ENCODE data around the gene ICAM3. TPM values are rescaled to one million over a fixed set of nuclear protein-coding genes. Genes with fewer than 3 reads are reported as not detected.

The ICAM3 gene
- total RNA-seq, 1 donor from 2014 or later = 10.0 TPM

DNA sequence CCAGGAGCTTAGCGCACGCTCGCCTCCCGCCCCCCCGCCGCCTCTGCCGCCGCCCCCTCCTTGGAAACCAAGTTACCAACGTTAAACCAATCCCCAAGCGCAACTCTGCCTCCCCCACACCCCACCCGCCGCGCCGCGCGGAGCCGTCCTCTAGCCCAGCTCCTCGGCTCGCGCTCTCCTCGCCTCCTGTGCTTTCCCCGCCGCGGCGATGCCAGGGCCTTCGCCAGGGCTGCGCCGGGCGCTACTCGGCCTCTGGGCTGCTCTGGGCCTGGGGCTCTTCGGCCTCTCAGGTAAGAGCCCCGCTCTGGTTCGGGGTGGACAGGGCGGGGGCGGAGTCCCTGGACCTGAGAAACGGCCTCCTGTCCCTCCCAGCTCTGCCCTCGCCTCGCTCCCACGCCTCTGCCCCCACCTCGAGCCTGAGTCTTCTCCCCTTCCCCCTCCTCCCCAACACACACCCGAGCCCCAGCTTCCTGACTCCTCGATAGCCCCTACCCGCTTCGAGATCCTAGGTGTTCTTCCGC lies 49.5 kb downstream of the ICAM3 start, which contains the start of gene ICAM5:
ICAM5 (plus strand) TSS at position 117 of the 521 bp plus-strand sequence; CDS start at position 209, 92 bp downstream.
- peaks cover 22% of the 10 kb centered on the region for H3K4me1 Mint-ChIP-seq
- no peaks in the 10 kb centered on the region for H3K9me3 Mint-ChIP-seq
- TF ChIP-seq, protein P1, sequence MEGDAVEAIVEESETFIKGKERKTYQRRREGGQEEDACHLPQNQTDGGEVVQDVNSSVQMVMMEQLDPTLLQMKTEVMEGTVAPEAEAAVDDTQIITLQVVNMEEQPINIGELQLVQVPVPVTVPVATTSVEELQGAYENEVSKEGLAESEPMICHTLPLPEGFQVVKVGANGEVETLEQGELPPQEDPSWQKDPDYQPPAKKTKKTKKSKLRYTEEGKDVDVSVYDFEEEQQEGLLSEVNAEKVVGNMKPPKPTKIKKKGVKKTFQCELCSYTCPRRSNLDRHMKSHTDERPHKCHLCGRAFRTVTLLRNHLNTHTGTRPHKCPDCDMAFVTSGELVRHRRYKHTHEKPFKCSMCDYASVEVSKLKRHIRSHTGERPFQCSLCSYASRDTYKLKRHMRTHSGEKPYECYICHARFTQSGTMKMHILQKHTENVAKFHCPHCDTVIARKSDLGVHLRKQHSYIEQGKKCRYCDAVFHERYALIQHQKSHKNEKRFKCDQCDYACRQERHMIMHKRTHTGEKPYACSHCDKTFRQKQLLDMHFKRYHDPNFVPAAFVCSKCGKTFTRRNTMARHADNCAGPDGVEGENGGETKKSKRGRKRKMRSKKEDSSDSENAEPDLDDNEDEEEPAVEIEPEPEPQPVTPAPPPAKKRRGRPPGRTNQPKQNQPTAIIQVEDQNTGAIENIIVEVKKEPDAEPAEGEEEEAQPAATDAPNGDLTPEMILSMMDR (conservative IDR thresholded peaks at IDR 0.05) = no peak
- peaks cover 100% of the 10 kb centered on the region for H3K27me3 Mint-ChIP-seq (ENCODE audit: low read depth)
- H3K36me3 Mint-ChIP-seq (ENCODE audit: low read depth) = no peaks in the 10 kb centered on the region
- peak within 1 kb of the TSS; percentile 81 for H3K4me3 Mint-ChIP-seq
- no peak within 1 kb of the TSS for H3K27ac Mint-ChIP-seq (ENCODE audit: unreplicated experiment)
- DNase-seq (ENCODE audit: low read depth, low spot score) = no peak

DNA sequence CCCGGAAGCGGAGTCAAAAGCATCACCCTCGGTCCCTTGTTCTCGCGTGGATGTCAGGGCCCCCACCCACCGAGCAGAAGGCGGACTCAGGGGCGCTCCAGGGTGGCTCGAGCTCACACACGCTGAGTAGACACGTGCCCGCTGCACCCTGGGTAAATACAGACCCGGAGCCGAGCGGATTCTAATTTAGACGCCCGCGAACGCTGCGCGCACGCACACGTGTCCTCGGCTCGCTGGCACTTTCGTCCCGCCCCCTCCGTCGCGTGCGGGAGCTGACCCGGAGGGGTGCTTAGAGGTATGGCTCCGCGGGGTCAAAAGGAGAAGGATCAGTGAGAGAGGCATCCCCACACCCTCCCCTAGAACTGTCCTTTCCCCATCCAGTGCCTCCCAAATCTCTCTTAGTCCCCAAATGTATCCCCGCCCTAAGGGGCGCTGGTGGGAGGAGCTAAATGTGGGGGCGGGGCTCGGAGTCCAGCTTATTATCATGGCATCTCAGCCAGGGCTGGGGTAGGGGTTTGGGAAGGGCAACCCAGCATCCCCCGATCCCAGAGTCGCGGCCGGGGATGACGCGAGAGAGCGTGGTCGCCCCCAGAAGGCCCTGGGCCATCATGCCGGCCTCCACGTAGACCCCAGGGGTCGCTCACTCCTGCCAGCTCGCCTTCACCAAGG lies 50.1 kb downstream of the ICAM3 start:
- Mint-ChIP-seq H3K27me3 (ENCODE audit: low read depth) (peaks cover 99% of the 10 kb centered on the region), H3K27ac (ENCODE audit: unreplicated experiment) (no peak overlapping the region), H3K9me3 (no peaks in the 10 kb centered on the region), H3K36me3 (ENCODE audit: low read depth) (no peaks in the 10 kb centered on the region), H3K4me3 (peak overlapping the region; percentile 81), H3K4me1 (peaks cover 22% of the 10 kb centered on the region)
- TF ChIP-seq, protein P1 (conservative IDR thresholded peaks at IDR 0.05) = no peak
- DNase-seq (ENCODE audit: low read depth, low spot score) = no peak

DNA sequence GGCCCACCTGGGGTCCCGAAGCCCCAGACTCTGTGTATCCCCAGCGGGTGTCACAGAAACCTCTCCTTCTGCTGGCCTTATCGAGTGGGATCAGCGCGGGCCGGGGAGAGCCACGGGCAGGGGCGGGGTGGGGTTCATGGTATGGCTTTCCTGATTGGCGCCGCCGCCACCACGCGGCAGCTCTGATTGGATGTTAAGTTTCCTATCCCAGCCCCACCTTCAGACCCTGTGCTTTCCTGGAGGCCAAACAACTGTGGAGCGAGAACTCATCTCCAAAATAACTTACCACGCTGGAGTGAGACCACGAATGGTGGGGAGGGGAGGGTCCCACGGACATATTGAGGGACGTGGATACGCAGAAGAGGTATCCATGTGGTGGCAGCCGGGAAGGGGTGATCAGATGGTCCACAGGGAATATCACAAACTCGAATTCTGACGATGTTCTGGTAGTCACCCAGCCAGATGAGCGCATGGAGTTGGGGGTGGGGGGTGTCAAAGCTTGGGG lies 50.7 kb downstream of the ICAM3 start:
- peaks cover 98% of the 10 kb centered on the region for H3K27me3 Mint-ChIP-seq (ENCODE audit: low read depth)
- no peaks in the 10 kb centered on the region for H3K9me3 Mint-ChIP-seq
- peak; percentile 56 for DNase-seq (ENCODE audit: low read depth, low spot score)
- peak overlapping the region; percentile 81 for H3K4me3 Mint-ChIP-seq
- H3K27ac Mint-ChIP-seq (ENCODE audit: unreplicated experiment) = no peak overlapping the region
- peaks cover 22% of the 10 kb centered on the region for H3K4me1 Mint-ChIP-seq
- no peaks in the 10 kb centered on the region for H3K36me3 Mint-ChIP-seq (ENCODE audit: low read depth)
- TF ChIP-seq, protein P1 (conservative IDR thresholded peaks at IDR 0.05) = no peak

DNA sequence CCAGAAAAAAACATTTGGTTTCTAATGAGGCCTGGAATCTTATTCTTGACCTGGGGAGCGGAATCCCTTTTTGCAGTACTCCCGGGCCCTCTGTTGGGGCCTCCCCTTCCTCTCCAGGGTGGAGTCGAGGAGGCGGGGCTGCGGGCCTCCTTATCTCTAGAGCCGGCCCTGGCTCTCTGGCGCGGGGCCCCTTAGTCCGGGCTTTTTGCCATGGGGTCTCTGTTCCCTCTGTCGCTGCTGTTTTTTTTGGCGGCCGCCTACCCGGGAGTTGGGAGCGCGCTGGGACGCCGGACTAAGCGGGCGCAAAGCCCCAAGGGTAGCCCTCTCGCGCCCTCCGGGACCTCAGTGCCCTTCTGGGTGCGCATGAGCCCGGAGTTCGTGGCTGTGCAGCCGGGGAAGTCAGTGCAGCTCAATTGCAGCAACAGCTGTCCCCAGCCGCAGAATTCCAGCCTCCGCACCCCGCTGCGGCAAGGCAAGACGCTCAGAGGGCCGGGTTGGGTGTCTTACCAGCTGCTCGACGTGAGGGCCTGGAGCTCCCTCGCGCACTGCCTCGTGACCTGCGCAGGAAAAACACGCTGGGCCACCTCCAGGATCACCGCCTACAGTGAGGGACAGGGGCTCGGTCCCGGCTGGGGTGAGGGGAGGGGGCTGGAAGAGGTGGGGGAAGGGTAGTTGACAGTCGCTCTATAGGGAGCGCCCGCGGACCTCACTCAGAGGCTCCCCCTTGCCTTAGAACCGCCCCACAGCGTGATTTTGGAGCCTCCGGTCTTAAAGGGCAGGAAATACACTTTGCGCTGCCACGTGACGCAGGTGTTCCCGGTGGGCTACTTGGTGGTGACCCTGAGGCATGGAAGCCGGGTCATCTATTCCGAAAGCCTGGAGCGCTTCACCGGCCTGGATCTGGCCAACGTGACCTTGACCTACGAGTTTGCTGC lies 52.4 kb downstream of the ICAM3 start, which contains the start of gene ICAM4:
ICAM4 (plus strand) TSS at position 153 of the 935 bp plus-strand sequence; CDS start at position 211, 58 bp downstream.
- Mint-ChIP-seq H3K4me1 (peaks cover 15% of the 10 kb centered on the region), H3K36me3 (ENCODE audit: low read depth) (no peaks in the 10 kb centered on the region), H3K27ac (ENCODE audit: unreplicated experiment) (no peak within 1 kb of the TSS), H3K27me3 (ENCODE audit: low read depth) (peaks cover 88% of the 10 kb centered on the region), H3K9me3 (no peaks in the 10 kb centered on the region), H3K4me3 (peak within 1 kb of the TSS; percentile 18)
- DNase-seq (ENCODE audit: low read depth, low spot score) = no peak
- TF ChIP-seq, protein P1 (conservative IDR thresholded peaks at IDR 0.05) = no peak

DNA sequence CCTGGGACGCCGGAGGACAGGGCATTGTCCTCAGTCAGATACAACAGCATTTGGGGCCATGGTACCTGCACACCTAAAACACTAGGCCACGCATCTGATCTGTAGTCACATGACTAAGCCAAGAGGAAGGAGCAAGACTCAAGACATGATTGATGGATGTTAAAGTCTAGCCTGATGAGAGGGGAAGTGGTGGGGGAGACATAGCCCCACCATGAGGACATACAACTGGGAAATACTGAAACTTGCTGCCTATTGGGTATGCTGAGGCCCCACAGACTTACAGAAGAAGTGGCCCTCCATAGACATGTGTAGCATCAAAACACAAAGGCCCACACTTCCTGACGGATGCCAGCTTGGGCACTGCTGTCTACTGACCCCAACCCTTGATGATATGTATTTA lies 54.0 kb downstream of the ICAM3 start:
- Mint-ChIP-seq H3K27me3 (ENCODE audit: low read depth) (peaks cover 72% of the 10 kb centered on the region), H3K4me1 (peaks cover 8% of the 10 kb centered on the region), H3K36me3 (ENCODE audit: low read depth) (no peaks in the 10 kb centered on the region), H3K4me3 (no peak overlapping the region), H3K27ac (ENCODE audit: unreplicated experiment) (no peak overlapping the region), H3K9me3 (no peaks in the 10 kb centered on the region)
- TF ChIP-seq, protein P1 (conservative IDR thresholded peaks at IDR 0.05) = no peak
- DNase-seq (ENCODE audit: low read depth, low spot score) = no peak
